Loucy (cell line): Measurements from ENCODE around the gene CASQ2.

Source experiments
- H2AFZ ChIP-seq: fragments of 200-600 bp; sonication (generic); 2 replicates; pipeline ENCODE4 v1.6.0; 2016; ENCODE audit warnings: antibody characterized with exemption, mild to moderate bottlenecking, low read length, moderate library complexity
- H3F3A ChIP-seq: fragments of 200-600 bp; 2 replicates; pipeline ENCODE4 v1.6.0; 2016; ENCODE audit warnings: antibody characterized with exemption, low read depth, mild to moderate bottlenecking
- H3K27me3 ChIP-seq: fragments of 200-600 bp; sonication (generic); 2 replicates; pipeline ENCODE4 v1.6.1; 2014; ENCODE audit warnings: low read length, mild to moderate bottlenecking; ENCODE audit not compliant: insufficient read depth, poor library complexity, severe bottlenecking
- H3K36me3 ChIP-seq: fragments of 200-600 bp; sonication (generic); 2 replicates; pipeline ENCODE4 v1.6.1; 2016; ENCODE audit warnings: low read length; ENCODE audit not compliant: insufficient read depth
- H3K4me1 ChIP-seq: fragments of 200-600 bp; sonication (generic); 2 replicates; pipeline ENCODE4 v1.5.1; 2014; ENCODE audit warnings: low read length, mild to moderate bottlenecking; ENCODE audit not compliant: insufficient read depth, poor library complexity, severe bottlenecking
- H3K4me2 ChIP-seq: fragments of 200-600 bp; sonication (generic); 2 replicates; pipeline ENCODE4 v1.6.0; 2014; ENCODE audit warnings: antibody characterized with exemption, low read length, low read depth, mild to moderate bottlenecking; ENCODE audit not compliant: poor library complexity, severe bottlenecking
- H3K4me3 ChIP-seq: fragments of 200-600 bp; sonication (generic); 2 replicates; pipeline ENCODE4 v1.5.1; 2014; ENCODE audit warnings: low read length, mild to moderate bottlenecking, mixed read lengths; ENCODE audit not compliant: poor library complexity, severe bottlenecking
- H3K79me2 ChIP-seq: fragments of 200-600 bp; sonication (generic); 2 replicates; pipeline ENCODE4 v1.6.1; 2014; ENCODE audit warnings: low read length; ENCODE audit not compliant: insufficient read depth
- H3K9ac ChIP-seq: fragments of 200-600 bp; sonication (generic); 2 replicates; pipeline ENCODE4 v1.6.0; 2014; ENCODE audit warnings: mild to moderate bottlenecking, low read depth, low read length, moderate library complexity; ENCODE audit not compliant: poor library complexity, severe bottlenecking
- H3K9me2 ChIP-seq: fragments of 200-600 bp; sonication (generic); replicated peaks from 2 replicates; pipeline ENCODE4 v1.6.1; 2016; ENCODE audit warnings: low read depth, low read length, mixed read lengths
- H3K9me3 ChIP-seq: fragments of 200-600 bp; sonication (generic); 2 replicates; pipeline ENCODE4 v1.6.1; 2014; ENCODE audit warnings: mild to moderate bottlenecking, antibody characterized with exemption, low read length, low read depth; ENCODE audit not compliant: insufficient read depth
- H4K20me1 ChIP-seq: fragments of 200-600 bp; sonication (generic); 2 replicates; pipeline ENCODE4 v1.6.0; 2014; ENCODE audit warnings: antibody characterized with exemption, low read length, mild to moderate bottlenecking; ENCODE audit not compliant: insufficient read depth, poor library complexity, severe bottlenecking
- CTCF ChIP-seq: fragments of 200-600 bp; sonication (generic); conservative IDR thresholded peaks from 2 replicates; pipeline ENCODE4 v1.5.1; 2014; ENCODE audit warnings: mild to moderate bottlenecking, antibody characterized with exemption, low read length
- EZH2phosphoT487 ChIP-seq: fragments of 200-600 bp; IDR thresholded peaks from 2 replicates; pipeline ENCODE4 v1.6.1; 2018; ENCODE audit warnings: antibody characterized with exemption, mild to moderate bottlenecking, moderate library complexity, borderline replicate concordance

The CASQ2 gene

GRCh38 chr1:115701090-115701489 is 67.4 kb downstream of the CASQ2 start:
- TF ChIP-seq EZH2phosphoT487 (no peak), CTCF (no peak)
- Histone ChIP-seq H3K79me2 (no peaks in the 10 kb centered on the region), H4K20me1 (no peaks in the 10 kb centered on the region), H3K4me3 (no peak overlapping the region), H3F3A (no peaks in the 10 kb centered on the region), H3K9me3 (no peaks in the 10 kb centered on the region), H3K4me2 (no peak overlapping the region), H2AFZ (no peak overlapping the region), H3K36me3 (no peaks in the 10 kb centered on the region), H3K9ac (no peak overlapping the region), H3K27me3 (no peaks in the 10 kb centered on the region), H3K9me2 (no peaks in the 10 kb centered on the region), H3K4me1 (peaks cover 27% of the 10 kb centered on the region)

- no peak overlapping the region for H3K4me2 ChIP-seq
These were observed 70.9 kb downstream of the CASQ2 start for GRCh38 chr1:115697619-115698018.

GRCh38 chr1:115694805-115695204 is 73.7 kb downstream of the CASQ2 start:
- Histone ChIP-seq H3F3A (no peaks in the 10 kb centered on the region), H3K9me2 (no peaks in the 10 kb centered on the region), H3K9me3 (no peaks in the 10 kb centered on the region), H3K79me2 (no peaks in the 10 kb centered on the region), H3K4me2 (no peak overlapping the region), H3K4me1 (peaks cover 10% of the 10 kb centered on the region), H3K27me3 (no peaks in the 10 kb centered on the region), H3K36me3 (peaks cover 35% of the 10 kb centered on the region; the same call in 1 of the 2 replicates), H4K20me1 (no peaks in the 10 kb centered on the region), H3K9ac (no peak overlapping the region), H3K4me3 (no peak overlapping the region), H2AFZ (no peak overlapping the region)
- TF ChIP-seq CTCF (no peak), EZH2phosphoT487 (no peak)

More at GRCh38 chr1:115697619-115698018, 70.9 kb downstream of the CASQ2 start:
- Histone ChIP-seq H3K9me3 (no peaks in the 10 kb centered on the region), H3K36me3 (peaks cover 7% of the 10 kb centered on the region; the same call in 1 of the 2 replicates), H3K27me3 (no peaks in the 10 kb centered on the region), H3K79me2 (no peaks in the 10 kb centered on the region), H3F3A (no peaks in the 10 kb centered on the region), H3K9me2 (no peaks in the 10 kb centered on the region), H3K4me1 (peaks cover 10% of the 10 kb centered on the region), H2AFZ (no peak overlapping the region), H3K4me3 (no peak overlapping the region), H4K20me1 (no peaks in the 10 kb centered on the region), H3K9ac (no peak overlapping the region)
- no peak for TF ChIP-seq EZH2phosphoT487
- TF ChIP-seq CTCF: no peak
